GM12891 (cell line): ENCODE measurements around the gene COL6A1.

Experiments used
- POLR2A ChIP-seq: IDR thresholded peaks from 2 replicates; pipeline ENCODE4 v1.6.1; 2011; ENCODE audit warnings: low read depth, low read length, control low read depth
- POU2F2 ChIP-seq: IDR thresholded peaks from 2 replicates; pipeline ENCODE4 v1.6.1; 2011; ENCODE audit warnings: low read depth, mild to moderate bottlenecking, control low read depth, low read length, moderate library complexity
- TAF1 ChIP-seq: IDR thresholded peaks from 2 replicates; pipeline ENCODE4 v1.6.1; 2011; ENCODE audit warnings: low read depth, low read length, control low read depth

DNA sequence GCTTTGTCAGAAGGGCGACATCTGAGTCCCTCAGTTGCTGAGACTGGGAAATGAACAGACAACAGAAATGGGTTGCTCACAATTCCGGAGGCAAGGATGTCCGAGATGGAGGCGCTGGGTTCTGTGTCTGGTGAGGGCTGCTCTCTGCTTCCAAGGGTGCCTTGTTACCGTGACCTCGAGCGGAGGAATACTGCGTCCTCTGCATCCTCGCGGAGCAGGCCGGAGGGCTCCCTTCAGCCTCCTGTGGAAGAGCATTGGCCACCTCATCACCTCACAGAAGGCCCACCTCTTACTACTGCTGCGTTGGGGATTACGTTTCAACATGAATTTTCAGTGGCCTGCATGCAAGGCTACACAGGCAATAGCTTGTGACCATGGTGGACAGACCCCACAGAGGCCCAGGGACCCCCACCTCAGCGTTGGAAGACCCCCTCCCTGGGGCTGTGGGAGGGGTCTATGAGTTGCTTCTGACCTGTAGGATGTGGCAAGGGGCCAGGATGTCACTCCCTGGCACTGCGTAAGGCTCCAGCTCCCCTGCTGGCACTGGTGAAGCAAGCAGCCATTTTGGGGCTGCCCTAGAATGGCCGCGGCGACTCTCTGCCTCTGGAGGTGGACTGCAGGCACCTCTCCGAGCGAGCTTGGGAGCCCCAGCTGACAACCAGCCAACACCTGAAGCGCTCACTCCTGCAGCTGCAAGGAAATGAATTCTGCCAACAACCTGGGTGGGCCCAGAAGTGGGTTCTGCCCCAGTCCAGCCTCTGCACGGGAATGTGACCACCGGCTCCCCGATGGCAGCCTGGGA is 36.3 kb upstream of the COL6A1 start:
- TF ChIP-seq POLR2A (no peak), TAF1 (no peak), POU2F2 (no peak)
